Measurements from ENCODE around the gene SH2B3. TPM values are rescaled to one million over a fixed set of nuclear protein-coding genes. Genes with fewer than 3 reads are reported as not detected.
A peak's percentile ranks its signal among the peaks of the same experiment; 100 is the strongest.

Gene SH2B3
- total and polyA plus RNA-seq, 9 of the 15 experiments (the other 6 are each of a cell fraction or from before 2014, with no cell fraction given) = 10.8 to 75.3 (median 37.4) TPM

DNA sequence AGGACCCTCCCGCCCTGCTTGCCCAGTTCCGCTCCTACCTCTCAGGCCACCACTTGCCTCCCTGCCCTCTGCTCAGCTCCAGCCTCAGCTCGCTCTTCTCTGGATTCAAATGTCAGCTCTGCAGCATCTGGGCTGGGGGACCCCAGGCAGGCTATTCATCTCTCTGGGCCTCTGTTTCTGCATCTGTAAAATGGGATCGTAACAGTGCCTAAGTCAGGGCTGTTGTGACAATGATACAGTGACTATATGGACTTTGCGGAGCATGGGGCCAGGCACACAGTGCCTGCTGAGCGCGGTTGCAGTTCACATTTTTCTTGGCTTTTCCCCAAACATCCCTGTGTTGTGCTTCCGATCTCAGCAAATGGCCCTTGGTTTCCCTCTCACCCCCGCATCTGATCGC is 39.6 kb upstream of the SH2B3 start (continued):
- TF ChIP-seq, protein P1, sequence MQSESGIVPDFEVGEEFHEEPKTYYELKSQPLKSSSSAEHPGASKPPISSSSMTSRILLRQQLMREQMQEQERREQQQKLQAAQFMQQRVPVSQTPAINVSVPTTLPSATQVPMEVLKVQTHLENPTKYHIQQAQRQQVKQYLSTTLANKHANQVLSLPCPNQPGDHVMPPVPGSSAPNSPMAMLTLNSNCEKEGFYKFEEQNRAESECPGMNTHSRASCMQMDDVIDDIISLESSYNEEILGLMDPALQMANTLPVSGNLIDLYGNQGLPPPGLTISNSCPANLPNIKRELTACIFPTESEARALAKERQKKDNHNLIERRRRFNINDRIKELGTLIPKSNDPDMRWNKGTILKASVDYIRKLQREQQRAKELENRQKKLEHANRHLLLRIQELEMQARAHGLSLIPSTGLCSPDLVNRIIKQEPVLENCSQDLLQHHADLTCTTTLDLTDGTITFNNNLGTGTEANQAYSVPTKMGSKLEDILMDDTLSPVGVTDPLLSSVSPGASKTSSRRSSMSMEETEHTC (IDR thresholded peaks at IDR 0.05) = no peak
- TF ChIP-seq RBM25 (IDR thresholded peaks at IDR 0.05; ENCODE audit: low read depth, low read length, severe bottlenecking) = peak; percentile 70
- no peak for TF ChIP-seq TAF15 (IDR thresholded peaks at IDR 0.05; ENCODE audit: low read depth, low read length)
- no peak for TF ChIP-seq ZNF174 (CRISPR knock-in tag; IDR thresholded peaks at IDR 0.05)

DNA sequence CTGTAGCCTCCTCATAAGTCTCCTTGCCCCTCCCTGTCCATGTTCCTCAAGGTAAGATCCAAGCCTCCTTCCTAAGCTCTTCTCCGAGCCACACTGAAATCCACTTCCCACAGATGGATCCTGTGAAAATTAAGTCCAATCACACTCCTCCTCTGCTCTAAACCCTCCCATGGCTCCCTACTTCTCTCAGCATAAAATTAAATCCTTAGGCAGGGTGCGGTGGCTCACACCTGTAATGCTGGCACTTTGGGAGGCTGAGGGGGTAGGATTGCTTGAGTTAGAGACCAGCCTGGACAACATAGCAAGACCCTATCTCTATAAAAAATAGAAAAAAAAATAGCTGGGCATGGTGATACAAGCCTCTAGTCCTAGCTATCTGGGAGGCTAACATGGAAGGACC is 39.1 kb upstream of the SH2B3 start:
- Histone ChIP-seq H3K27ac (ENCODE audit: extremely low read depth, low read depth, low read length) (no peak overlapping the region), H3K9me3 (replicated peaks; ENCODE audit: control insufficient read depth, insufficient read depth, low read depth, low read length) (no peaks in the 10 kb centered on the region), H3K36me3 (ENCODE audit: control insufficient read depth, insufficient read depth, low read length) (peaks cover 34% of the 10 kb centered on the region; the same call in 1 of the 3 replicates), H3K27me3 (ENCODE audit: control insufficient read depth in 2 of 2, insufficient read depth in 2 of 2, low read length in 2 of 2) (no peaks in the 10 kb centered on the region; a peak in 1 of 5 replicates), H3K79me2 (ENCODE audit: control insufficient read depth, insufficient read depth, low read length) (peaks cover 8% of the 10 kb centered on the region; the same call in 2 of the 3 replicates), H3K4me1 (replicated peaks in 1 of 2; ENCODE audit: control insufficient read depth in 2 of 2, insufficient read depth in 2 of 2, low read length in 2 of 2) (peaks cover 14 to 38% of the 10 kb centered on the region in 2 experiments), H4K20me1 (replicated peaks; ENCODE audit: control insufficient read depth, insufficient read depth, low read length) (no peaks in the 10 kb centered on the region), H2AFZ (ENCODE audit: low read depth, low read length) (no peak overlapping the region), H3K4me3 (no peak overlapping the region), H3K9ac (ENCODE audit: insufficient read depth in 1 of 2, low read depth in 2 of 2, low read length in 2 of 2) (no peak overlapping the region), H3K9me1 (ENCODE audit: control insufficient read depth, insufficient read depth, low read length) (no peaks in the 10 kb centered on the region), H3K4me2 (ENCODE audit: insufficient read depth, low read length) (no peak overlapping the region)
- in situ Hi-C loops (cut with MboI) = no loop called here
- ChIA-PET POLR2A (interaction anchor here (0.6 to 1.3 kb wide), 3 partner anchors 8 to 669 kb away, joined by 3 to 6 read pairs (median 4); no protein-coding TSS in a partner anchor), CTCF (ENCODE audit: low intra/inter-chr PET ratio) (no interaction called here)
- no peak for TF ChIP-seq PHF8 (IDR thresholded peaks at IDR 0.05; ENCODE audit: borderline replicate concordance, low read length)
- TF ChIP-seq RBM25 (IDR thresholded peaks at IDR 0.05; ENCODE audit: low read depth, low read length, severe bottlenecking) = peak; percentile 63
- no peak for TF ChIP-seq SIN3B (IDR thresholded peaks at IDR 0.05; ENCODE audit: low read depth)
- 0 out of 2 replicates have a peak, but pooled peaks have one; percentile 17 for TF ChIP-seq ADNP (tag; IDR thresholded peaks at IDR 0.05)
- TF ChIP-seq ZFP1 (CRISPR knock-in tag; IDR thresholded peaks at IDR 0.05) = no peak
- peak; percentile 63 for TF ChIP-seq ZFP36 (IDR thresholded peaks at IDR 0.05; ENCODE audit: low read depth, low read length, partially characterized antibody)
- 0 out of 2 replicates have a peak, but pooled peaks have one; percentile 12 for TF ChIP-seq BCOR (IDR thresholded peaks at IDR 0.05)
- TF ChIP-seq ZNF121 (CRISPR knock-in tag; conservative IDR thresholded peaks at IDR 0.05) = peak; percentile 81
- TF ChIP-seq KDM1A (IDR thresholded peaks at IDR 0.05) = peak; percentile 36 to 50; a peak in 3 of 4 replicates
- FAIRE-seq (no peak), DNase-seq (ENCODE audit: extremely low read depth in 1 of 4, low spot score in 3 of 4) (no peak), ATAC-seq (no peak)
- no TSS peak for BruUV-seq (replicated peaks)
- WGBS (ENCODE audit: insufficient coverage, low coverage, missing lambda C conversion rate) = 91% methylated on average over 1 of the region's 2 CpGs
- intact Hi-C loops (cut with micrococcal nuclease) = no loop called here
